GM18519 (cell line): Measurements from ENCODE around the gene TBR1.

Source experiments
- ATAC-seq: cut with Tn5 transposase; IDR thresholded peaks from one replicate; pipeline ENCODE4 v1.9.1; 2021; ENCODE audit warnings: mild to moderate bottlenecking, moderate library complexity; ENCODE audit not compliant: unreplicated experiment, low FRiP score

The TBR1 gene

GRCh38 chr2:161414042-161415033 lies 1.8 kb upstream of the TBR1 start:
- ATAC-seq = no peak

DNA sequence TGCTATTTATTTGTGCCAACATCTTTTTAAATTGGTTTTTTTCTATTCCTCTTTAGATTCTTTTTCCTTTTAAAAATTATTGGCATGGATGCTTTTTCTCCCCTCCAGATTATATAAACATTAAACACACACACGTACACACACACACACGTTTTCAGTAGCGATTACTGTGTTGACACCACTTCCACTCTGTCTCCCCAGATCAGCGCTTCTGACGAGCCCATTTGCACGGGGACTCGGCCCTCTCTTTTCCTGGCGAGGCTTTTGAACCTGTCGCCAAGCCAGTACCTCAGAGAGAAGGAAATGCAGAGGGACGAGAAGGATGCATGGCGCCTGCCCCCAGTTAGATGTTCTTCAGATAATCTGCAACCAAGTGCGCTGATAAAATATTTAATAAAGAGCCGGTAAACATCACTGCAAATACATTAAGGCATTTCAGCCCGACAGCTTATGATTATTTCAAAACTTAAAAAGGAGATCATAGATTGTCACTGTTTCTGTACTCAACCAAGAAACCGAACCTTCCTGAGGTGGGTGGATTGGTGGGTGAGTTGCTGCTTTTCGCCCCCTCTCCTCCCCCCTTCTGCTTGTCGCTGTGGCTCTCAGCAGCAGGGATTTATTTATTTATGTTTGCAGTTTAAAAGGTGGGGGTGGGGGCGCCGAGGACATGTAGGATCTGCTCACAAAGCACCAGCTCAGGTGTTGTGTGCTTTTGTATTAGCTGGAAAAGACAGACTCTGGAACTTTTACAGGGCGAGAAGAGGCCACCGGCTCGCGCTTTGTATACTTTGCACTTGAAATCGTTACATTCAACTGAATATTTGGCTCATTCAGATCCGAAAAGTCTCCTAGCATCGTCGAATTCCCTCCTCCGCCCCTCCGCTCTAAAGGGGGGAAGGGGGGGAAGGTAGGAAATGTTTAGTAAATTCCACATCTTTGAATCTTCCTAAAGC lies 787 bp upstream of the TBR1 start:
- ATAC-seq = no peak

GRCh38 chr2:161416708-161417437 lies 776 bp downstream of the TBR1 start:
- ATAC-seq = no peak

- ATAC-seq = no peak
Observed at GRCh38 chr2:161417438-161418274, 1.6 kb downstream of the TBR1 start.

DNA sequence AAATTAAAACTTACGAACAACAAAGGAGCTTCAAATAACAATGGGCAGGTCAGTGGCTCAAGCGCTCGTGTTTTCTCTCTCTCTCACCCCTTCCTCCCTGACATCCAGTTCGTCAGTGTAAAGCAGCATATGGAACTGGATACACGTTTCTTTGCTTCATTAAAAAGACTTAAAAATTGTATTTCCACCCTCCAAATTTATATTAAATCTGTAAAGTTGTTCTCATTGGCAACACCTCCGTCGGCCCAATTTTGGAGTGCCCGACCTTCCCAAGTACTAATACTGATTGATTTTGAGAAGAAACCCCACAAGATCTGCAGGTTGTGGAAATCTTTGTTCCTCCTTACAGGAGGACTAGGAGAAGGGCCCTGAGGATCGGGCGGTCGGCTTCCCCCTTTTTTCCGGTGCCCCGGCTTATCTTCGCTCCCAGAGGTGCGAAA lies 2.2 kb downstream of the TBR1 start:
- ATAC-seq = no peak

DNA sequence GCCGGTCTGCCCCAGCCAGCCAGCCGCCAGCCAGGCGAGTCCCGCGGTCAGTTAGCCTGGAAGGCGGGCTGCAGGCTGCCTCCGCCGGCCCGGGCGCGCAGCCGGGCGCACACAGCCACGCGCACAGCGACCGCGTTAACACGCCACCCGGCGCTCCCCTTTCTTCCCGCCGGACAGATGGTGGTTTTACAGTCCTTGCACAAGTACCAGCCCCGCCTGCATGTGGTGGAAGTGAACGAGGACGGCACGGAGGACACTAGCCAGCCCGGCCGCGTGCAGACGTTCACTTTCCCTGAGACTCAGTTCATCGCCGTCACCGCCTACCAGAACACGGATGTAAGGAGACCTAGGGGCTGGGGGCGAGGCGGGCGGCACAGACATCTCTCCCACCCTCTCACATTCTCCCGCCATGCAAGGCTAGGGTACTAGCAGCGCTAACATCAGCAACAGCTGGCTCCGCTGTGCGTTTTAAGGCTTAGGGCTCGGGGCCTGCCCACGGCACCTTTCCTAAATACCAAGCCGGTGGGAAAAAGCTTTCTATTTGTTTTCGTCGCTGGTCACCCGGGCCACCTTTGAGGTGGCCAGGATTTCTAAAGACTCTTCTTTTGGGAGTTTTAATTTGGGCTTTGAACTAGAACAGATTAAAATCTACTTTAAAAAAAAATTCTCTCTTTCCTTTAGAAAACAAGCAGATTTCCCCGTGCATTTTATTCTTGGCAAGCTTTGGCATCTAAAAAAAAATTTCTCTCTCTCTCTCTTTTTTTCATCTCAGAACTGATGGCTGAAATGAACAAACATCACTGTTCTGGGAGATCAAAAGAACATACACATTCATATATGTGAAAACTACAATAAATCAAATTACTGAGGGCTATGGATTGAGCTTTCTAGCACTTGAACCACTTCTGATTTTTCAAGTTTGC lies 2.9 kb downstream of the TBR1 start:
- ATAC-seq = no peak

GRCh38 chr2:161419638-161420190 lies 3.6 kb downstream of the TBR1 start:
- ATAC-seq = no peak

- no peak for ATAC-seq
Observed at GRCh38 chr2:161420406-161421074, 4.4 kb downstream of the TBR1 start.

DNA sequence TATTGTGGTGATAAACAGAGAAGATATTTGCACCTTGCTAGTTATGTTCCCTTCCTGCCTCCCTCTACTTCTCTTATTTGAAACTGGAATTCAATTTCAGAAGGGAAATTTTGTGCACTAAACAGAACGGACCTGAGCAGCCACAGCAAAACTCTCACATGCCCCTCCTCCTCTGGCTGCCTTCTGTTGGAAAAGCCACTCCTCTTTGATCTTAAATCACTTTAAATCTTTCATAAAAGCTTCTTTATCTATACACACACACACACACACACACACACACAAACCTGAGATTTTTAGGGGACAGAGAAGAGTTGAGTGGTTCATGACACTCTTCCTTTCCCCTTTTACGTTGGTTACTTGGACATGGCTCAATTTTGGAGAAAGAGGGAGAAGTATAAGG lies 5.6 kb downstream of the TBR1 start:
- no peak for ATAC-seq

- no peak for ATAC-seq
Observed at GRCh38 chr2:161422816-161423403, 6.8 kb downstream of the TBR1 start.

DNA sequence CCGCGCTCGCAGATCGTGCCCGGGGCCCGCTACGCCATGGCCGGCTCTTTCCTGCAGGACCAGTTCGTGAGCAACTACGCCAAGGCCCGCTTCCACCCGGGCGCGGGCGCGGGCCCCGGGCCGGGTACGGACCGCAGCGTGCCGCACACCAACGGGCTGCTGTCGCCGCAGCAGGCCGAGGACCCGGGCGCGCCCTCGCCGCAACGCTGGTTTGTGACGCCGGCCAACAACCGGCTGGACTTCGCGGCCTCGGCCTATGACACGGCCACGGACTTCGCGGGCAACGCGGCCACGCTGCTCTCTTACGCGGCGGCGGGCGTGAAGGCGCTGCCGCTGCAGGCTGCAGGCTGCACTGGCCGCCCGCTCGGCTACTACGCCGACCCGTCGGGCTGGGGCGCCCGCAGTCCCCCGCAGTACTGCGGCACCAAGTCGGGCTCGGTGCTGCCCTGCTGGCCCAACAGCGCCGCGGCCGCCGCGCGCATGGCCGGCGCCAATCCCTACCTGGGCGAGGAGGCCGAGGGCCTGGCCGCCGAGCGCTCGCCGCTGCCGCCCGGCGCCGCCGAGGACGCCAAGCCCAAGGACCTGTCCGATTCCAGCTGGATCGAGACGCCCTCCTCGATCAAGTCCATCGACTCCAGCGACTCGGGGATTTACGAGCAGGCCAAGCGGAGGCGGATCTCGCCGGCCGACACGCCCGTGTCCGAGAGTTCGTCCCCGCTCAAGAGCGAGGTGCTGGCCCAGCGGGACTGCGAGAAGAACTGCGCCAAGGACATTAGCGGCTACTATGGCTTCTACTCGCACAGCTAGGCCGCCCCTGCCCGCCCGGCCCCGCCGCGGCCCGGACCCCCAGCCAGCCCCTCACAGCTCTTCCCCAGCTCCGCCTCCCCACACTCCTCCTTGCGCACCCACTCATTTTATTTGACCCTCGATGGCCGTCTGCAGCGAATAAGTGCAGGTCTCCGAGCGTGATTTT lies 7.6 kb downstream of the TBR1 start:
- no peak for ATAC-seq

GRCh38 chr2:161424394-161424769 lies 8.3 kb downstream of the TBR1 start:
- ATAC-seq = no peak

- ATAC-seq = no peak
Observed at GRCh38 chr2:161424891-161425727, 9.0 kb downstream of the TBR1 start.

DNA sequence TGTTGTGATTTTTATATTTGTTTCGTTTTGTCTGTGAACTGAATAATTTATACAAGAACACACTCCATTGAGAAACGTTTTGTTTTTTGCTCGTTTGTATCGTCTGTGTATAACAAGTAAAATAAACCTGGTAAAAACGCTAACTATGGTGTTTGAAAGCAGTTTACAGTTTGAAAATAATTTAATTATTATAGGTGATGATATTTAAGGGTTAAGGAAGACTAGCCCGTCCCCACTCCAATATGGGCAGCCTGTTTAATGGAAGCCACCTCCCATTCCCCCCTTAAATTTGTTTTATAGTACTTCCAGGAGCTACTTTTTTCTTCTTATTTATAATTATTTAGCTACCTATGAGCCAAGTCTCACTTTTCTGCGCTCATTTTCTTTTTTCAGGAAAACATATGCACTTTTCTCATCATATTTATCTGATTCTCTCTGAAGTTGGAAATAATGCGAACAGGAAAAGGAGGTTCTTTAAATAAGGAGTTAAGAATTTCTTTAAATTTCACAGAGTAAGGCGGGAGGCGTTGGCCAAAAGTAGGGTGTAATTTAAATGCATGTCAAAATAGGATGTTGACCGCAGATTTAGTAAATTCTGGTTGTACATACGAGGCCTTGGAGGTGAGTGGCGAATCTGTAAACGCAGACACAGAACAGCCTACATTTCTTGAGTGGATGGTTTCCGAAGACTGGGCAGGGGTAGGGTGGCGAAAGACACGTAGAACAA lies 9.8 kb downstream of the TBR1 start:
- ATAC-seq = no peak

GRCh38 chr2:161426455-161426921 lies 10.4 kb downstream of the TBR1 start:
- no peak for ATAC-seq
